Liver (tissue), 9 donors: ENCODE results near the gene GALNT17. TPM values are rescaled to one million over a fixed set of nuclear protein-coding genes. Genes with fewer than 3 reads are reported as not detected.

Experiments used
- DNase-seq: peaks from one replicate; pipeline ENCODE4 v3.0.0-alpha.2; 2017; ENCODE audit warnings: low spot score
- H3K27ac ChIP-seq, 2 donors: one replicate each; pipeline ENCODE4 v1.7.0; 2013; ENCODE audit warnings: inconsistent platforms in 2 of 2, low read length in 2 of 2, control low read depth in 1 of 2, low read depth in 1 of 2, mild to moderate bottlenecking in 1 of 2
- H3K27me3 ChIP-seq, 4 donors: one replicate each; pipeline versions ENCODE4 v1.6.1 to v1.7.0; 2013; ENCODE audit warnings: low read length in 3 of 4, inconsistent platforms in 1 of 4, mild to moderate bottlenecking in 1 of 4, moderate library complexity in 1 of 4; ENCODE audit not compliant: control insufficient read depth in 4 of 4, insufficient read depth in 4 of 4
- H3K36me3 ChIP-seq, 4 donors: one replicate each; pipeline versions ENCODE4 v1.6.1 to v1.7.0; 2013; ENCODE audit warnings: low read length in 3 of 4, mild to moderate bottlenecking in 3 of 4, low read depth in 1 of 4, moderate library complexity in 1 of 4; ENCODE audit not compliant: control insufficient read depth in 4 of 4, insufficient read depth in 3 of 4
- H3K4me1 ChIP-seq, 4 donors: one replicate each; pipeline versions ENCODE4 v1.6.1 to v1.7.0; 2013; ENCODE audit warnings: low read length in 3 of 4, mild to moderate bottlenecking in 3 of 4, moderate library complexity in 1 of 4; ENCODE audit not compliant: control insufficient read depth in 4 of 4, insufficient read depth in 4 of 4
- H3K4me3 ChIP-seq, 3 donors: one replicate each; pipeline versions ENCODE4 v1.6.1 to v1.7.0; 2013; ENCODE audit warnings: low read length in 3 of 3, control low read depth in 1 of 3, low read depth in 1 of 3, mild to moderate bottlenecking in 1 of 3
- H3K9ac ChIP-seq, 2 donors: one replicate each; pipeline ENCODE4 v1.7.0; 2013; ENCODE audit warnings: low read length in 2 of 2, mild to moderate bottlenecking in 2 of 2, moderate library complexity in 2 of 2, control low read depth in 1 of 2, low read depth in 1 of 2
- H3K9me3 ChIP-seq, 4 donors: one replicate each; pipeline versions ENCODE4 v1.6.1 to v1.7.0; 2013; ENCODE audit warnings: low read length in 3 of 4; ENCODE audit not compliant: control insufficient read depth in 4 of 4
- FOXA1 ChIP-seq: IDR thresholded peaks from 2 replicates; pipeline ENCODE4 v1.6.1; 2016; ENCODE audit warnings: antibody characterized with exemption
- GABPA ChIP-seq, 2 donors: IDR thresholded peaks in 1 of 2; conservative IDR thresholded peaks in 1 of 2; 2 replicates each; pipeline ENCODE4 v1.6.1; 2016; ENCODE audit warnings: antibody characterized with exemption in 2 of 2, mild to moderate bottlenecking in 1 of 2, moderate library complexity in 1 of 2
- HNF4G ChIP-seq: IDR thresholded peaks from 2 replicates; pipeline ENCODE4 v1.6.1; 2016; ENCODE audit warnings: antibody characterized with exemption
- JUND ChIP-seq, 2 donors: IDR thresholded peaks; 2 replicates each; pipeline ENCODE4 v1.6.1; 2016; ENCODE audit warnings: antibody characterized with exemption in 2 of 2
- NR2F2 ChIP-seq: IDR thresholded peaks from 2 replicates; pipeline ENCODE4 v1.6.1; 2016; ENCODE audit warnings: antibody characterized with exemption
- RAD21 ChIP-seq, 2 donors: IDR thresholded peaks; 2 replicates each; pipeline ENCODE4 v1.6.1; 2016; ENCODE audit warnings: antibody characterized with exemption in 2 of 2, mild to moderate bottlenecking in 2 of 2
- RXRA ChIP-seq, 2 donors: IDR thresholded peaks; 2 replicates each; pipeline ENCODE4 v1.6.1; 2017 to 2018; ENCODE audit warnings: antibody characterized with exemption in 2 of 2, mild to moderate bottlenecking in 1 of 2
- SP1 ChIP-seq: IDR thresholded peaks from 2 replicates; pipeline ENCODE4 v1.6.1; 2018; ENCODE audit warnings: antibody characterized with exemption, mild to moderate bottlenecking
- TAF1 ChIP-seq: conservative IDR thresholded peaks from 2 replicates; pipeline ENCODE4 v1.6.1; 2016; ENCODE audit warnings: antibody characterized with exemption, mild to moderate bottlenecking
- YY1 ChIP-seq: IDR thresholded peaks from 2 replicates; pipeline ENCODE4 v1.6.1; 2016; ENCODE audit warnings: antibody characterized with exemption, mild to moderate bottlenecking
- WGBS: extraction: QIAGEN DNeasy Blood & Tissue Kit; methylation state at CpG from one replicate; pipeline ENCODE4 v1.1.7; 2013; 5-methylcytosine and 5-hydroxymethylcytosine counted together
- polyA plus RNA-seq, 2 donors: library from polyadenylated mRNA; stranded (reverse) in 1 of 2; unstranded in 1 of 2; fragments of 200-250 nt in 1 of 2; fragments of >200 nt in 1 of 2; fragmentation: Nextera tagmentation in 1 of 2; extraction: Ambion mirVana in 1 of 2; gene quantifications; one replicate each; pipeline versions ENCODE4 v1.2.1 to v1.2.3, GENCODE V29; 2013 to 2015
- total RNA-seq, 2 donors: library from RNA; depleted of rRNA; stranded (reverse); fragments of >200 nt; gene quantifications; one replicate each; pipeline ENCODE4 v1.2.3, GENCODE V29; 2014
- TF ChIP-seq, protein P1 (sequence below): IDR thresholded peaks from 2 replicates; pipeline ENCODE4 v1.6.1; 2016; ENCODE audit warnings: antibody characterized with exemption
- TF ChIP-seq, protein P2 (sequence below): IDR thresholded peaks from 2 replicates; pipeline ENCODE4 v1.6.1; 2016; ENCODE audit warnings: antibody characterized with exemption, mild to moderate bottlenecking
- TF ChIP-seq, protein P3 (sequence below): IDR thresholded peaks from 2 replicates; pipeline ENCODE4 v1.6.1; 2016; ENCODE audit warnings: antibody characterized with exemption
- donor health status: healthy.
- donor health status: healthy.
- donor health status: healthy.
- donor health status: healthy.
- donor health status: healthy.

GALNT17 gene
- total and polyA plus RNA-seq, 4 donors = 0.10 to 0.42 (median 0.37) TPM; not detected in 1

DNA sequence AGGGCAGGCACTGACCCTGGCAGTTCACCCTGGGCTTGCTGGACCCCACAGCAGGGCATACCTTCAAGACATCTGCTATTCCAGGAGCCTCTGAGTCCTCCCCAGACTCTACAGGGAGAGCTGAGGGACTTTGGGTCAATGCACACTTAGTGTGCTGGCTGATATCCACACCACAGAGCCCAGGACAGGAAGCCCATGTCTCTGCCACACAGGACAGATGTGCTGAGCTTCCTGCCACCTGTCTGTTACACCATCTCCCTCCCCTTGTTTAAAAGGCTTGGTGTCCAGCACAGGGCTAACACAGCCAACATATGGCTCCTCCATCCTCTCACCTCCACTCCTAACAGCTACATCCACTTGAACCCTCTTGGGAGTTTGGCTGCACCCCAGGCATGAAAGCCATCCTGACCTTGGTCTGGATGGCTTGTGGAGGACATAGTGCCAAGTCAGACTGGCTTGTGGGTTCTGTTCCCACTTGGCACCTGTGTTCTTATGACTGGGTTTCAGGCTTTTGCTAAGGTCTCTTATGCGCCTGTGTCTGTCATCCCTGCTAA, 529.8 kb downstream of the GALNT17 start:
- Histone ChIP-seq H3K4me3 (no peak overlapping the region), H3K27me3 (no peaks in the 10 kb centered on the region), H3K4me1 (no peaks in the 10 kb centered on the region), H3K36me3 (no peaks in the 10 kb centered on the region), H3K9ac (no peak overlapping the region), H3K27ac (no peak overlapping the region), H3K9me3 (peaks cover 0 to 9% (median 5%) of the 10 kb centered on the region in 4 donors)
- WGBS = 96% methylated on average over 1 of the region's 1 CpG
- DNase-seq = no peak
- TF ChIP-seq TAF1 = no peak
- TF ChIP-seq, protein P1, sequence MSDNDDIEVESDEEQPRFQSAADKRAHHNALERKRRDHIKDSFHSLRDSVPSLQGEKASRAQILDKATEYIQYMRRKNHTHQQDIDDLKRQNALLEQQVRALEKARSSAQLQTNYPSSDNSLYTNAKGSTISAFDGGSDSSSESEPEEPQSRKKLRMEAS = no peak
- no peak for TF ChIP-seq SP1
- no peak for TF ChIP-seq FOXA1
- TF ChIP-seq JUND (IDR thresholded peaks at IDR 0.05) = no peak
- TF ChIP-seq HNF4G = no peak
- TF ChIP-seq, protein P2, sequence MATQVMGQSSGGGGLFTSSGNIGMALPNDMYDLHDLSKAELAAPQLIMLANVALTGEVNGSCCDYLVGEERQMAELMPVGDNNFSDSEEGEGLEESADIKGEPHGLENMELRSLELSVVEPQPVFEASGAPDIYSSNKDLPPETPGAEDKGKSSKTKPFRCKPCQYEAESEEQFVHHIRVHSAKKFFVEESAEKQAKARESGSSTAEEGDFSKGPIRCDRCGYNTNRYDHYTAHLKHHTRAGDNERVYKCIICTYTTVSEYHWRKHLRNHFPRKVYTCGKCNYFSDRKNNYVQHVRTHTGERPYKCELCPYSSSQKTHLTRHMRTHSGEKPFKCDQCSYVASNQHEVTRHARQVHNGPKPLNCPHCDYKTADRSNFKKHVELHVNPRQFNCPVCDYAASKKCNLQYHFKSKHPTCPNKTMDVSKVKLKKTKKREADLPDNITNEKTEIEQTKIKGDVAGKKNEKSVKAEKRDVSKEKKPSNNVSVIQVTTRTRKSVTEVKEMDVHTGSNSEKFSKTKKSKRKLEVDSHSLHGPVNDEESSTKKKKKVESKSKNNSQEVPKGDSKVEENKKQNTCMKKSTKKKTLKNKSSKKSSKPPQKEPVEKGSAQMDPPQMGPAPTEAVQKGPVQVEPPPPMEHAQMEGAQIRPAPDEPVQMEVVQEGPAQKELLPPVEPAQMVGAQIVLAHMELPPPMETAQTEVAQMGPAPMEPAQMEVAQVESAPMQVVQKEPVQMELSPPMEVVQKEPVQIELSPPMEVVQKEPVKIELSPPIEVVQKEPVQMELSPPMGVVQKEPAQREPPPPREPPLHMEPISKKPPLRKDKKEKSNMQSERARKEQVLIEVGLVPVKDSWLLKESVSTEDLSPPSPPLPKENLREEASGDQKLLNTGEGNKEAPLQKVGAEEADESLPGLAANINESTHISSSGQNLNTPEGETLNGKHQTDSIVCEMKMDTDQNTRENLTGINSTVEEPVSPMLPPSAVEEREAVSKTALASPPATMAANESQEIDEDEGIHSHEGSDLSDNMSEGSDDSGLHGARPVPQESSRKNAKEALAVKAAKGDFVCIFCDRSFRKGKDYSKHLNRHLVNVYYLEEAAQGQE = no peak
- no peak for TF ChIP-seq RXRA (IDR thresholded peaks at IDR 0.05)
- no peak for TF ChIP-seq GABPA (IDR thresholded peaks at IDR 0.05 in 1 of 2, conservative IDR thresholded peaks at IDR 0.05 in 1 of 2)
- TF ChIP-seq RAD21 (IDR thresholded peaks at IDR 0.05) = no peak
- TF ChIP-seq YY1 = no peak
- TF ChIP-seq, protein P3, sequence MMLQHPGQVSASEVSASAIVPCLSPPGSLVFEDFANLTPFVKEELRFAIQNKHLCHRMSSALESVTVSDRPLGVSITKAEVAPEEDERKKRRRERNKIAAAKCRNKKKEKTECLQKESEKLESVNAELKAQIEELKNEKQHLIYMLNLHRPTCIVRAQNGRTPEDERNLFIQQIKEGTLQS = no peak
- TF ChIP-seq NR2F2 = no peak

DNA sequence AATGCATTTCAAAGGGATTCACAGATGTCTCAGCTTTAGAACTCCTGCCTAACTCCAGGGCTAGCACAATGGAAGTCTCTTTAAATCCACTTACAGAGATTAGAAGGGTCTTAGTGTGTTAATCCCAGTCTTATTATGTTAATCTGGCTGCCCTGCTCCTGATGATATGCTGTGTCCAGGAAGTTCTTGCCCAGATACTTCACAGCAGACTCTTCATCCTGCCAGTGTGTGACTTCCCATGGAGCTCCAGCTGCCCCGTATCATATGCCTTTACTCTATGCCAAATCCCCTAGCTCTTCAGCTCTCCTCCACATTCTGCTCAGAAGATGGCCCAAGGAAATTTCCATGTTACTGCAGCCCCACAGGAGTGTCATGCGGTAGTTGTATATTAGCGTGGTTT, 533.8 kb downstream of the GALNT17 start:
- TF ChIP-seq FOXA1 (no peak), RXRA (IDR thresholded peaks at IDR 0.05) (no peak), RAD21 (IDR thresholded peaks at IDR 0.05) (no peak), JUND (IDR thresholded peaks at IDR 0.05) (no peak), HNF4G (no peak), GABPA (IDR thresholded peaks at IDR 0.05 in 1 of 2, conservative IDR thresholded peaks at IDR 0.05 in 1 of 2) (no peak)
- TF ChIP-seq, protein P2 = no peak
- 88% methylated on average over 3 of the region's 3 CpGs for WGBS
- no peaks in the 10 kb centered on the region for H3K27me3 ChIP-seq
- no peak overlapping the region for H3K4me3 ChIP-seq
- no peak for DNase-seq
- no peak overlapping the region for H3K27ac ChIP-seq
- H3K9me3 ChIP-seq = peaks cover 0 to 9% (median 5%) of the 10 kb centered on the region in 4 donors
- no peaks in the 10 kb centered on the region for H3K36me3 ChIP-seq
- H3K9ac ChIP-seq = no peak overlapping the region
- no peaks in the 10 kb centered on the region for H3K4me1 ChIP-seq
